NCI-H2196 (cell line): ENCODE measurements around the gene CRYBA4.
"Not testable (repeated sequence)": the region's sequence is repeated elsewhere in the genome, so short reads cannot be mapped to it uniquely, and the experiment has no call there.

Source experiments
- DNase-seq: peaks from one replicate; lab custom pipeline; 2025; ENCODE audit not compliant: unreplicated experiment; lab: John Stamatoyannopoulos, UW

Gene CRYBA4

DNA sequence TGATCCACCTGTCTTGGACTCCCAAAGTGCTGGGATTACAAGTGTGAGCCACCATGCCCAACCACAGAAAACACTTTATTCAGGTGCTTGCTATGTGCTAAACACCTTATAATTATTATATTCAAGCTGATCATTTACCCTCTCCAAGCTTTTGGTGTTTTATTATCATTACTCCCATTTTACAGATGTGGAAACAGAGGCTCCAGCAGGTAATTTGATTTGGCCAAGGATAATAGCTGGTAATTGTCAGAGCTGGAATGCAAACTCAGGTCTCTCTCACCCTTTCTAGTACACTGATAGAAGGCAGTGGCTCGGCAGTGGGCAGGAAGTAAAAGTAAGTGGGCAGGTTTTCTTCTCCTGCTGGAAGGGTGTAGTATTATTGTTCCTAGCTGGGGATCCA, 28.0 kb upstream of the CRYBA4 start:
- DNase-seq, result no peak

DNA sequence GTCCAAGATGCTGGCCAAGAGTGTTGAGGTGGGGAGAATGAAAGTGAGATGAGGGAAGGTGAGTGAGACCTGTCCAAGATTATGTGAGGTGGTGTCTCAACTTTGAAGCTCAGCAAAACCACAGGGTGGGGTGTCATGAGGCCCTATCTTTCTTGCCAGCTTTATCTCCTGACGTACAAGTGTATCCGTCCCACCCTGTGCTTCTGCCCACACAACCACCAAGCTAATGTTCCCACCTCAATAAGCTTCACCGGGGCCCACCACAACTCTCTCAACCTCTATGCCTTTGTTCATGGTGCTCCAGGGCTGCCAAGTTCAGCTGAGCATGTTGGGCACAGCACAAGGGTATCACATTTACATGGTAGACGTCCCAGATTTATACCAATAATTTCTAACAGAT, 24.7 kb upstream of the CRYBA4 start:
- DNase-seq, result no peak

DNA sequence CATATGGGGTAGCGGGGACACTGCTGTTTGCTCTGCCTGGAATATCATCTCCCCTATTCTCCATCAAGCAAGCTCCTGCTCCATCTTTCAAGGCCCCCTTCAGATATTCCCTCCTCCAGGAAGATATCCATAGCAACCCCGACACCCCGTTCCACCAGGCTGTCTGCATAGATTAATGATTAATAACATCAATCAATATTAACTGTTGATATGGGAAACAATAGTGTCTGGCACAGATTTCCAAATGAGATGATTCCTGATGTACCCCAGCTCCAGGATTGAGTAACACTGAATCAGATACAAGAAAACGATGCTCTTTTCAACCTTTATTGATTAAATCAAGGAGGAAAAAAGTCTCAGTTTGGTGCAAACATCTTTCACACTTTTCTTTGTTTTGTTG, 24.3 kb upstream of the CRYBA4 start:
- no peak for DNase-seq

DNA sequence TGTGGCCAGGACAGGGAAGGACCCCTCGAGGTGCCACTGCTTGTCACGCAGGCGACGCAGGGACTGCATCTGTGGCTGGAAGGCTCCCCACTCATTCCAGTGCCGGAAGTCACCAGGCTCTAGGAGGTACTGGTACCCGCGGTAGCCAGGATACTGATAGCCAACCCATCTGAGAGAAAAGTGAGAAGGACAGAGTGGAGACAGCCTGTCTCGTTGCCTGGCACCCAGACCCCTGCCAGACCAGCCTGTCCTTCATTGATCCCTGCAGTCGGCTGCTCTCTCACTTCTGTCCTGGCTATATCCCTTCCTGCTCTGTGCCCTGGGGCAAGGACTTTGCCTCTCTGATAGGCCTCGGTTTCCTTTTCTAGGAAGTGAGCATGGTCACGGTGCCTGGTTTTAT, 22.3 kb upstream of the CRYBA4 start:
- DNase-seq, result no peak

DNA sequence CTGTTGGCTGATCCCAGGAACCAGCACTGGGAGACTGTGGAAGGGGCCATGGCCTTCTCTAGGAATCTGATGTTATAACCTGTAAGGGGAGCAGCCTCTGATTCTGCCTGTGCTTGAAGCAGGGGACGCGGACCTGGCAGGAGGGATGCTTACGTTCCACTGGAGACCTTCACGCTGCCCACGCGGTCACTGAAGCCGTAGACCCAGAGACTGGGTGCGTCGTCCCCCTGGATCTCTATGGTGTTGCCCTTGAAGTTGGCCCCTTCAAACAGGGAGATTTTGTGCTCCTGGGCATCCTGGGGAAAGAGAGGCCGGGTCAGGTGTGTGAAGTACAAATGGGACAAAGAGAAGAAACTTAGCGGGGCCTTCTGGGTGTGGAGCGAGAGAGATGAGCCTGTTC, 20.0 kb upstream of the CRYBA4 start:
- DNase-seq, result no peak

DNA sequence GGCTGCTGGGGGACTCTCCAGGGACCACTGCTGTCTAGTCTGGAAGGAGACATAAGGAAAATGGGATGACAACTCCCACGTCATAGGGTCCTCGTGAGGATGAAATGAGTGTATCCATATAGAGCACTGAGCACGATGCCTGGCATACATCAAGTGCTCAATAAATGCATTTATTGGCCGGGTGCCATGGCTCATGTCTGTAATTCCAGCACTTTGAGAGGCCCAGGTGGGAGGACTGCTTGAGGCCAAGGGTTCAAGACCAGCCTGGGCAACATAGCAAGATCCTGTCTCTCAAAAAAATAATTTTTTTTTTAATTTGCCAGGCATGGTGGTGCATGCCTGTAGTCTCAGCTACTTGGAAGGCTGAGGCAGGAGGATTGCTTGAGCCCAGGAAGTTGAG, 19.6 kb upstream of the CRYBA4 start:
- no peak for DNase-seq

DNA sequence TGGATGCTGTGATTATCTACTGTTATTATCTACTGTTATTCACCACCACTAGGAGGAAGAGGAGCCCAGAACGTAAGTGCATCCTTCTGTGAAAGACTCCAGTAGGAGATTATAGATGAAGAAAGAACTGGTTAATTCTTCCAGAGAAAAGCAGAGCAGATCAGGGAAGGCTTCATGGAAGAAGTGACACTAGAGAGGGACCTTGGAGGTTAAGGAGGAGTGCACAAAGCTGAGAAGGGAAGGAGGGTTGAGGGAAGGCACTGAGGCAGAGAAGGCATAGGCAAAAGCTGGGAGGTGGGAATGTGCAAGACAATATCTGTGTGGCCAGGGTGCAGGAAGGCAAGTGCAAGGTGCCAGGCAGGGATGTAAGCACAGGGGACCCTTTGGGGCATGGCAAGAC, 17.4 kb upstream of the CRYBA4 start:
- no peak for DNase-seq

DNA sequence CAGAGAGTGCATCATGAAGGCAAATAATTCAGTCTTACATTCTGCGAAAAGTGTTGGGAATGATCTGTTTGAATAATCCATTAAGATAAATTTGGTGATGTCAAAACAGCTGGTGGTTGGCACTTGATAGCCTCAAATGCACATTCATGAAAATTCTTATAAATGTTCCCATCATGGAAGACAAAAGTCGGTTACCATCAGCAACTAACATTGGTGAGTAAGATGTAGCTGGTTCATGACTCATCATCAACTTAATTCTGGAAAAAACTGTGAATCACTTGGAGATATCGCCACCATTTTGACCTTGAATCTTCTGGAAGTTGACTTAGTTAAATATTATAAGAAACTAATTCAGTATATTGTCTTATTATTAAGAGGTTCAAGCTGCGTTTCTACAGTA, 15.2 kb upstream of the CRYBA4 start:
- DNase-seq, result no peak

DNA sequence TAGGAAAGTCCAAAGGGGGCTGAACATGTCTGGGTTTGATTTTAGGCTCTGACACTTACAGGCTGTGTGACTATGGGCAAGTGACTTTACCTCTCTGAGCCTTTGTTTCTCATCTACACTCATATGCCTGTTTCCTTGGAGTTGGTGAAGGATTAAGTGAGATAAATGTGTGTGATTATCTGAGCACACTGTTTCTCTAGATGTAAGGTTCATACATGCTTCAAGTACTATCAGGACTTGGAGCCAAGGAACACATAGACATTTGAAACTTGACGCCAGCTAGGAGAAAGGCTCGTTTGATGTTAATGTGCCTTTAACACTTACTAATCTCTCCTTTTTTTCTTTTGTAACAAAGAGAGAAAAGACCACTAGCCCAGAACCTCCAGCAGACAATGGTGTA, 13.6 kb upstream of the CRYBA4 start:
- DNase-seq, result no peak

DNA sequence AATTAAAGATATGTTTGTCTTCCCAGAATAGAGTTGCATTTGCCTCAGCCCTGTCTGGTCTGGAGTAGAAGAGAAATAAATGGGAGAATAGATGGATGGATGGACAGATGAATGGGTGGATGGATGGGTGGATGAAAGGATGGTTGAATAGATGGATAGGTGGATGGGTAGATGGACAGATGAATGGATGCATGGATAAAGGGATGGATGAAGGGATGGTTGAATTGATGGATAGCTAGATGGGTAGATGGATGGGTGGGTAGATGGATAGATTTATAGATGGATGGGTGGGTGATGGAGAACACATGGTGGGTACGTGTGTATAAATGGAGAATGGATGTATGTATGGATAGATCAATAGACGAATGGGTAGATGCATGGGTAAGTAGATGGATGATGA, 12.5 kb upstream of the CRYBA4 start:
- DNase-seq, result no peak

DNA sequence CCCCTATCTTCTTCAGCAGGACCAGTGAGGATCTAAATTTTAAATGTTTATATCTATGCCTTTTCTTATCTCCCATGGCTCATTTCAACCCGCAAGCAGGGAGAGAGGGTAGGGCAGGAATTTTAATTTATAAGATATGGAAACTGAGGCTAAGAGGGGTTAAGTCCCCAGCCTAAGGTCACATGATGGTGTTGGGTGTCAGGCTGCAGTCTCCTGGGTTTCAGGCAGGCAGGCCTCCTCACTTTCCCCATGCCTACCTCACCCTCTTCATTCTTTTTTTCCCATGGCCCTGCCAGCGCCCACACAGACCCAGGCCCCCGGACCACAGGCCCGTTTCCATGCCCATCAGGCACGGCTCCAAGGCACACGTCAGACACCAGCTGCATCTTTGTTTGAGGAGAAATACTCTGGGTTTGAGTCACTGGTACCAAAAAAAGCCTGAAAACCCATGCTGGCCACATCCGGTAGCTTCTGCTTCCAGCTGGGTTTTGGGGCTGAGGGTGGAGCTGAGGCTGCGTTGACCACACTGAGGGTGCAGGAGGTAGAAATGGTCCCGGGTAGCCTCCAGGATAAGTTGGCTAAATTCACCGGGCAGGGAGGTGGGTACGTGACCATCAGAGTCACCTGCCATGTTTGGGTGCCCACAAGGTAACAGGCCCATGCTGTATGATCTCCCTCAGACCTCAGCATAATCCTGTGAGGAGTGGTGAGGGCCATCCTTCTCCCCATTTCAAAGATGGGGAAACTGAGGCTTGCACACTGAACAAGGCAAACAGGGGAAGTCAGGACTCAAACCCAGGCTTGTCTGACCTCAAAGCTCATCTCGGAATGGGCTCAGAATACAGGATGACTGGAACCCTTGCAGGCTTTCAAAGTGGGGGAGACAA, 11.4 kb upstream of the CRYBA4 start:
- no peak for DNase-seq

DNA sequence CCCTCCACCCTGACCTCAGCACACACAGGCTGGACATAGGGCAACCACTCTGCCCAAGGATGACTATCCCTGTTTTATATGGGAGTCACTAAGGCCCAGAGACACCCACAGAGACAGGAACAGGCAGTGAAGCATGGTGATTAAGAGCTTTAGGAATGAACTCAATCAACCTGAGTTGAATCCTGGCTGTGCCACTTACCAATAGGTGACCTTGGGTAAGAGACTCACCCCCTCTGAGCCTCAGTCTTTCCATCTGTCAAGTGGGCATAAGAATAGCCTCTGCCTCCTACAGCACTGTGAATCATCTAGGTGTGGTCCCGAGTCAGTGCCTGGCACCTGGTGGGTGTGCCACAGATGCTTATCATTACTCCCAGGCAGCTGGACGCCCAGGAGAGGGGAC, 10.8 kb upstream of the CRYBA4 start:
- DNase-seq, result no peak

DNA sequence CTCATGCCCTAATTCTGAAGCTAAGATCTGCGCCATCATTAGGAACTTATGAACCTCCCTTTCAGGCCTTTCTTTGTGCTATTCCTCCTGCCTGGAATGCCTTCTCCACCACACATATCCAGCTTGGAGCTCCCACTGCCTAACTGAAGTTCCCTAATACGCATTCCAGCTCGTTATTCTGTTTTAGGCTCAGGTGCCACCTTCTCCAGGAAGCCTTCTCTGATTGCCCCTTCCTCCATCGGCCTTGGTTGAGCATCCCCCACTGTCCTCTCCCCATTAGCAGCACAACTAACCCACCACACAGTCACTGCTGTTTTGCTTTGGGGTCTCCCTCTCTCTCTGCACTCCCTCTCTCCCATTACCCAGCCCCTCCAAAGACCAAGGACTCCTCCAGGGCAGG, 9.1 kb upstream of the CRYBA4 start:
- no peak for DNase-seq

DNA sequence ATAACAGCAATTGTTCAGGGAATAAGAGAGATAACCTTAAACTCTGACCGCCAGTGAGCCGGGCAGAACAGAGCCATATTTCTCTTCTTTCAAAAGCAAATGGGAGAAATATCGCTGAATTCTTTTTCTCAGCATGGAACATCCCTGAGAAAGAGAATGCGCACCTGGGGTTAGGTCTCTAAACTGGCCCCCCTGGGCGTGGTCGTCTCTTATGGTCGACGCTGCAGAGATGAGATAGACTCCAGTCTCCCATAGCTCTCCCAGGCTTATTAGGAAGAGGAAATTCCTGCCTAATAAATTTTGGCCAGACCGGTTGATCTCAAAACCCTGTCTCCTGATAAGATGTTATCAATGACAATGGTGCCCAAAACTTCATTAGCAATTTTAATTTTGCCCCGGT, 8.0 kb upstream of the CRYBA4 start:
- not testable (repeated sequence) for DNase-seq

DNA sequence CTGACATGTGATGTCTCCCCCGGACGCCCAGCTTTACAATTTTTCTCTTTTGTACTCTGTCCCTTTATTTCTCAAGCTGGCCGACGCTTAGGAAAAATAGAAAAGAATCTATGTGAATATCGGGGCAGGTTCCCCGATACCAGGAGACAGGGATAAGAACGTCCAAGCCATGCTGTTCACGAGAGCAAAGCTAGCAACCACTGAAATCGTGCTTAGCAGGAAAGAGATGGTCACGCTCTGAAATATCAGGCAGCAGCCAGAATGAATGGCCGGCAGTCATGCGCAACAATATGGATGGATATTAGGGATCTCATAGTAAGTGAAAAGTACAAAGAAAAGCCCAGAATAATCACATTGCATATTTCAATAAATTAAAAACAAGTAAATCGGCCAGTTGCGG, 7.4 kb upstream of the CRYBA4 start:
- no peak for DNase-seq

DNA sequence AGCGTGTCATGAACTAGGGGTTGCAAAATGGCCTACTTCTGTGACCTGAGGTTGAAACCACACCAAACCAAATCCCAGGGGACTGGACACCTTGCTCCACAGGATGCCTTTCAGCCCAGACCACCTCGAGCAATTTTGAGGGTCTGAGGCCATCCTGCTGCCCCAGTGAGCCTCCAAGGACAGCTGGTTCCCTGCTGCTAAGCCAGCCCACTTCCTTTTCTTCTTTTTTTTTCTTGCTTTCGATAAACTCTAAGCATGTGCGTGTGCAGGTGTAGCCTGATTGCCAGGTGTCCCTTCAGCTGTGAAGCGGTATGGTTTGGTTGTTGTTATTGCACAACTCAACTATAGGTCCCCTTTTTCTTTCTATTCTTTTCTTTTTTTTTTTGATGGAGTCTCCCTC, 6.6 kb upstream of the CRYBA4 start:
- DNase-seq, result no peak

DNA sequence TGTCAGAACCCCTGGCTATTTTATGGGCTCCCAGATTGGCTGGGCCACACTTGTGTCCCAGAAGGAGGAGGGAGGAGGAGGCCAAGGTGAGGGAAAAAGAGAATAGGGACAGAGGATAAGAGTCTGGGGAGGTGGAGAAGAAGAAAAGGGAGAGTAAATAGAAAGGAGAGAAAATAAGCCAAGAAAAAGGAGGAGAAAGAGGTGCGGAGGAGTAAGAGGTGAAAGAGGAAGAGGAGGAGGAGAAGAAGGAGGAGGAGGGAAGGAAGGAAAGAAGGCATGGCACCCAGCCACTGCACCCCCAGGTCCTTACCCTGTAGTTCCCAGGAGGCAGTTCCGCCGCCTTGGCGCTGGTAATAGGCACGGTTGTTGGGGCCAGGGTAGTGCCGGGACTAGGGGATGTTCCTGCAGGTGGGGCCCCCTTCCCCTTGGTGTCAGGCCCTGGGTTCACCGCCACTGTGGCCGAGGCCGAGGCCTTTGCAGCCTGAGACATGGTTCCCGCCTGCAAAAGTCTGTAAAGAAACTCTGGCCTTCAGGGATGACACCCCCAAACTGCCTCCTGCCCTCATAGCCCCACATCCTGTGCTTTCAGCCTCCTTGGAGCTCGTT, 5.8 kb upstream of the CRYBA4 start:
- DNase-seq, result no peak

DNA sequence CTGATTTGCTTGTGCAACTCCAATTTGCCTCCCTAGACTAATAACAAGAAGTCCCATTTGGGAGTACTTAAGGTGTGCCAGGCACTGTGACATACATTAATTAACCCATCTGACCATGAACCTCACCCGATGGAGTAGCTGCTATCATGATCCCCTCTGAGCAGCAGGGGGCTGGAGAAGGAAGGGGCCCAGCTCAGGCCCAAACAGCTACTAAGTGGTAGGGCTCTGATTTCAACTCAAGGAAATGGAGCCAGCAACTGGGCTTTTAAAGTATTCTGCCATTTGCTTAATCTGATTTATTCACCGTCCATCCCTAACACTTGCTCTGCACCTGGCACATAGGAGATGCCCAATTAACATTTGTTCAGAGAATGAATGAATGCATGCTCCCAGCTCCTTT, 5.1 kb upstream of the CRYBA4 start:
- no peak for DNase-seq

DNA sequence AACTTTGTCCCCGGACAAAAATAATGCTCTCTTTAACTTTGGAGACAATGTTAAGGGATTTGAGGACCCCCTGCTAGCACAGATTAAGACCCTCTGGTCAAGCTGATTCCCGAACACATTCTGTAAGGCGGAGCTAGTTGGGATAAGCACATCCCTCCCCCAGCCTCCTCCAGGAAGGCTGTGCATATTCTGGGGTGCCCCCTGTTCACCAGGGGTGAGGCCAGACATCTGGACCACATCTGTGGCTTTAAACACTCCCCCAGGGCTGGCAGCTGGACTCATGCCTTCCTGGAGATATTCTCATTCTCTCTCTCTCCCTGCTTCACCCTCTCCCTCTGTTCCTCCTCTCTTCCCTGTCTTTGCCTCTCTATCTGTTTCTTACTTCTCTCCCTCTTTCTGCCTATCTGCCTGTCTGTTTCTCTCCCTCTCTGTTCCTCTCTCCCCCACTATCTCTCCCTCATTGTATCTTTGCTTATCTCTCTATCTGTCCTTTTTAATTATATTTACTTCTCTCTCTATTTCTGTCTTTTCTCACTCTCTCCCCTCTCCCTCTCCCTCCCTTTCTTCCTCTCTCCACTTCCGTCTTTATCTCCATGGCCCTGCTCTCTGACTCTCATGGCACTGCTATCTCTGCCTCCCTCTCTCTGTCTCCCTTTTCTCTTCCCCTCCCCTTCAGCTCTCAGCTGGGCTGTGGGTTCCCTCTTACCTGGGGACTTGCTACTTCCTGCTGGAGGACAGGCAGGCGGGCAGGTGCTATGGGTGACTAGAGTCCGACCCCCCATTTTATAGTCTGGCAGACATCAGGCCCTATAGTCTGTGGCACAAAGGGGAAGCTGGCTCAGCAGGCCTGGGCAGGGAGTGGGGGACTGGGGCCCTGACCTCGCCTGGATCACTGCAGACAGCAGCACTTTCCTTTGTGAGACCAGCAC, 4.2 kb upstream of the CRYBA4 start, which contains the start of gene CRYBB1:
TSS of gene CRYBB1 (minus strand) at position 757 of the 929 bp plus-strand sequence. CDS start 1,708 bp downstream, outside the sequence.
- no peak for DNase-seq

DNA sequence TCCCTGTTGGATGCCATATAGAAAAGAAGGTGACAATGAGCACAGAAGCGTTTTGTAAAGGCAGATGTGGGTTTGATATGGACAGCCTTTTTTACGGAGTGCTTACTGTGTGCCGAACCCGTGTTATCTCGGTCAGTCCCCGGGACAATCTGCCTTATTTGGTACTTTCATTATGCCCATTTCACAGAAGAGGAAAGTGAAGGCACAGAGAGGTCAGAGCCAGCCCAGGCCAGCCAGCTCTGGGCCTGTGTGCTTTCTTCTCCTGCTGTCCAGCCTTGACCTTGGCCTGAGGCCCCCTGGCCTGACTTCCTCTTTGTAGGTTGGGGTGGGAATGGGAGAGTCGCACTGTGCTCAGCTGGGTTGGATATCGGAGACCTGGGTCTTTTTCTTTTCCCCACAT, 3.3 kb upstream of the CRYBA4 start:
- DNase-seq, result no peak

DNA sequence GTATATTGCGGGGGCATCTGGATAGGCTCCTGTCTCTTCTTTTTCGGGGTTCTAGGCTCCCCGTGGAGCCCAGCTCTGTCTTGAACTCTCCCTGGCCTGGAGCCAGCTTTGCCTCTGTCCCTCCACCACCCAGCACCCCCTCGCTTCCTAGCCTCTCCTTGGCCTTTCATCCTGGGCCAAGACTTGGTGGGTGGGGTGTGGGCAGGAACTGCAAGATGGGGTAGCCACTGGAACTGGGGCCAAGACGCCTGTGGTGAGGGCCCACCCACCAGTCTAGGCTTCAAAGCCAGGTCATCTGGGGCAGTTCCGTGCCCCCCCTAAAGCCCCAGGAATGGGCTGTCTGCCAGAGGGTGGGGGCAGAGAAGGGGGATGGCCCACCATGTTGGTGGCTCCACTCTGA, 2.3 kb upstream of the CRYBA4 start:
- DNase-seq, result no peak

DNA sequence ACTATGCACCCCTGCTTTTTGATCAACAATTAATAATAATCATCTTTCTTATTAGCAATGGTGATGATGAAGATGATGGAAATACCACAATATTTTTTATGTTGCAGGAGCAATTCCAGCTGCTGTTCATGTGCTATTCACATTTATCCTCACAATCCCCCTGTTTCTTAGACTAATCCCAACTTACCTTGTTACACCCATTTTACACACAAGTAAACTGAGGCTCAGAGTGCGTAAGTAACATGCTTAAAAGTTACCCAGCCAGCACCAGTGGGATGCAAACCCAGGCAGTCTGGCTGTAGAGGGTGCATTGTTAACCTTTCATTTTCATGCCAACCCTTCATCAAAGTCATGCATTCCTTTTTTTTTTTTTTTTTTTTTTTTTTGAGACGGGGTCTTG, 1.6 kb upstream of the CRYBA4 start:
- DNase-seq, result no peak
